OCI-LY7 (cell line): ENCODE measurements around the gene HMGXB4. TPM values are rescaled to one million over a fixed set of nuclear protein-coding genes. Genes with fewer than 3 reads are reported as not detected.

ENCODE experiments used
- BruUV-seq: library from RNA; stranded (reverse); fragments of 400-500 nt; replicated peaks from 2 replicates; lab custom pipeline; 2021; lab: Mats Ljungman, UMichigan
- CTCF ChIA-PET: fragments of 300-600 bp; sonication (Branson Sonifier 250); formaldehyde crosslinking; loops from one replicate; lab custom pipeline; 2022; ENCODE audit warnings: antibody characterized with exemption; ENCODE audit not compliant: unreplicated experiment; lab: Charles Lee
- POLR2A ChIA-PET: fragments of 300-600 bp; sonication (Branson Sonifier 250); formaldehyde crosslinking; loops from one replicate; lab custom pipeline; 2022; ENCODE audit warnings: antibody characterized with exemption; lab: Charles Lee
- DNase-seq: peaks from one replicate; pipeline ENCODE4 v3.0.0-alpha.2; 2015; ENCODE audit warnings: low spot score
- H2AFZ ChIP-seq: fragments of 200-600 bp; sonication (generic), shearing (Covaris generic); 2 replicates; pipeline ENCODE4 v1.6.1; 2014; ENCODE audit warnings: mild to moderate bottlenecking, antibody characterized with exemption, low read length, moderate library complexity
- H3K27ac ChIP-seq: fragments of 200-600 bp; sonication (generic); 2 replicates; pipeline ENCODE4 v1.5.1; 2014; ENCODE audit warnings: mixed run types, low read depth, mild to moderate bottlenecking, moderate library complexity, low read length, inconsistent platforms; ENCODE audit not compliant: poor library complexity, severe bottlenecking
- H3K36me3 ChIP-seq: fragments of 200-600 bp; sonication (generic); 2 replicates; pipeline ENCODE4 v1.6.1; 2014; ENCODE audit warnings: mild to moderate bottlenecking, antibody characterized with exemption, low read length, moderate library complexity, mixed read lengths; ENCODE audit not compliant: insufficient read depth
- H3K4me1 ChIP-seq: fragments of 200-600 bp; sonication (generic); 2 replicates; pipeline ENCODE4 v1.5.1; 2014; ENCODE audit warnings: mild to moderate bottlenecking, low read length; ENCODE audit not compliant: insufficient read depth, poor library complexity, severe bottlenecking
- H3K4me2 ChIP-seq: fragments of 200-600 bp; sonication (generic); 2 replicates; pipeline ENCODE4 v1.6.1; 2014; ENCODE audit warnings: mild to moderate bottlenecking, low read length
- H3K4me3 ChIP-seq: fragments of 200-600 bp; sonication (generic); 2 replicates; pipeline ENCODE4 v1.5.1; 2014; ENCODE audit warnings: mild to moderate bottlenecking, low read depth, low read length; ENCODE audit not compliant: poor library complexity, severe bottlenecking
- H3K79me2 ChIP-seq: fragments of 200-600 bp; sonication (generic); 2 replicates; pipeline ENCODE4 v1.6.1; 2016; ENCODE audit warnings: low read depth, mild to moderate bottlenecking, low read length, moderate library complexity, mixed read lengths; ENCODE audit not compliant: insufficient read depth
- H3K9me2 ChIP-seq: fragments of 200-600 bp; sonication (generic); 2 replicates; pipeline ENCODE4 v1.6.1; 2016; ENCODE audit warnings: mild to moderate bottlenecking, low read length, mixed read lengths; ENCODE audit not compliant: insufficient read depth
- H3K9me3 ChIP-seq: fragments of 200-600 bp; sonication (generic); 2 replicates; pipeline ENCODE4 v1.6.1; 2014; ENCODE audit warnings: mild to moderate bottlenecking, mixed run types, low read length, mixed read lengths
- H4K20me1 ChIP-seq: fragments of 200-600 bp; sonication (generic); 2 replicates; pipeline ENCODE4 v1.6.1; 2014; ENCODE audit warnings: mild to moderate bottlenecking, antibody characterized with exemption, low read length, moderate library complexity, mixed read lengths; ENCODE audit not compliant: insufficient read depth
- CTCF ChIP-seq: fragments of 200-600 bp; sonication (generic); conservative IDR thresholded peaks from 2 replicates; pipeline ENCODE4 v1.5.1; 2014; ENCODE audit warnings: mild to moderate bottlenecking, antibody characterized with exemption, low read length, moderate library complexity, mixed read lengths
- EZH2phosphoT487 ChIP-seq: fragments of 200-600 bp; sonication (generic); IDR thresholded peaks from 2 replicates; pipeline ENCODE4 v1.6.1; 2018; ENCODE audit warnings: low read depth, borderline replicate concordance, mild to moderate bottlenecking, mixed run types, antibody characterized with exemption, low read length, moderate library complexity, mixed read lengths
- intact Hi-C: fragments of 100-400 bp; cut with micrococcal nuclease; formaldehyde crosslinking; loops from one replicate; pipeline ENCODE4 v1.10.0; 2022; ENCODE audit not compliant: unreplicated experiment
- total RNA-seq, 2 experiments: library from RNA; depleted of rRNA in 1 of 2; stranded (reverse); fragments of >200 nt in 1 of 2; shearing (Covaris generic) in 1 of 2; gene quantifications; 2 replicates each; pipeline ENCODE4 v1.2.3, GENCODE V29; 2014 to 2022

The HMGXB4 gene
- total RNA-seq, 2 experiments from 2014 or later: 25.2 to 46.9 TPM

GRCh38 chr22:35269630-35270029 lies 12.3 kb downstream of the HMGXB4 start:
- no peak for DNase-seq
- intact Hi-C loops: no loop called here
- no peak overlapping the region for H3K4me2 ChIP-seq
- no peaks in the 10 kb centered on the region for H3K9me3 ChIP-seq
- H3K36me3 ChIP-seq: peaks cover 96% of the 10 kb centered on the region
- ChIA-PET CTCF (no interaction called here), POLR2A (interaction anchor here (1.2 kb wide), 1 partner anchor 30 kb away, joined by 5 read pairs; the partner anchor contains the start of gene TOM1)
- H2AFZ ChIP-seq: no peak overlapping the region
- H3K79me2 ChIP-seq: peaks cover 21% of the 10 kb centered on the region
- H3K4me3 ChIP-seq: no peak overlapping the region
- H3K27ac ChIP-seq: no peak overlapping the region
- no TSS peak for BruUV-seq
- H3K4me1 ChIP-seq: no peaks in the 10 kb centered on the region
- no peaks in the 10 kb centered on the region for H3K9me2 ChIP-seq
- TF ChIP-seq CTCF: no peak
- TF ChIP-seq EZH2phosphoT487: no peak
- H4K20me1 ChIP-seq: no peaks in the 10 kb centered on the region

- TF ChIP-seq EZH2phosphoT487 (no peak), CTCF (no peak)
- Histone ChIP-seq H2AFZ (no peak overlapping the region), H4K20me1 (no peaks in the 10 kb centered on the region), H3K4me3 (no peak overlapping the region), H3K9me3 (no peaks in the 10 kb centered on the region), H3K4me2 (no peak overlapping the region), H3K4me1 (no peaks in the 10 kb centered on the region), H3K36me3 (peaks cover 88% of the 10 kb centered on the region), H3K9me2 (no peaks in the 10 kb centered on the region), H3K79me2 (peaks cover 25% of the 10 kb centered on the region; the same call in 1 of the 2 replicates), H3K27ac (no peak overlapping the region)
- intact Hi-C loops: no loop called here
- ChIA-PET CTCF (no interaction called here), POLR2A (interaction anchor here (0.5 to 1.3 kb wide), 2 partner anchors 8 to 25 kb away, joined by 4 read pairs; partner anchors contain the start of gene TOM1)
- BruUV-seq: no TSS peak
- no peak for DNase-seq
Measured at GRCh38 chr22:35274154-35274871, 17.0 kb downstream of the HMGXB4 start.

- peaks cover 33% of the 10 kb centered on the region; the same call in 1 of the 2 replicates for H3K79me2 ChIP-seq
- intact Hi-C loops: no loop called here
- DNase-seq: no peak
- ChIA-PET POLR2A (interaction anchor here (0.7 kb wide), 1 partner anchor 501 kb away, joined by 4 read pairs; no protein-coding TSS in a partner anchor), CTCF (no interaction called here)
- H3K9me2 ChIP-seq: no peaks in the 10 kb centered on the region
- H4K20me1 ChIP-seq: peaks cover 10% of the 10 kb centered on the region
- no peaks in the 10 kb centered on the region for H3K9me3 ChIP-seq
- TF ChIP-seq CTCF (no peak), EZH2phosphoT487 (no peak)
- BruUV-seq: no TSS peak
- no peak overlapping the region for H2AFZ ChIP-seq
- H3K4me2 ChIP-seq: no peak overlapping the region
- peaks cover 87% of the 10 kb centered on the region for H3K36me3 ChIP-seq
- H3K4me3 ChIP-seq: no peak overlapping the region
- no peak overlapping the region for H3K27ac ChIP-seq
- H3K4me1 ChIP-seq: no peaks in the 10 kb centered on the region
Measured at GRCh38 chr22:35275580-35275979, 18.3 kb downstream of the HMGXB4 start.
